IPS DF 4.7 (cell line): ENCODE measurements around the gene CD79A.
"Not testable (repeated sequence)": the region's sequence is repeated elsewhere in the genome, so short reads cannot be mapped to it uniquely, and the experiment has no call there.

Experiments
- DNase-seq: peaks from one replicate; pipeline ENCODE4 v3.0.0-alpha.2; 2013; ENCODE audit warnings: low spot score; ENCODE audit errors: extremely low read depth

The CD79A gene

DNA sequence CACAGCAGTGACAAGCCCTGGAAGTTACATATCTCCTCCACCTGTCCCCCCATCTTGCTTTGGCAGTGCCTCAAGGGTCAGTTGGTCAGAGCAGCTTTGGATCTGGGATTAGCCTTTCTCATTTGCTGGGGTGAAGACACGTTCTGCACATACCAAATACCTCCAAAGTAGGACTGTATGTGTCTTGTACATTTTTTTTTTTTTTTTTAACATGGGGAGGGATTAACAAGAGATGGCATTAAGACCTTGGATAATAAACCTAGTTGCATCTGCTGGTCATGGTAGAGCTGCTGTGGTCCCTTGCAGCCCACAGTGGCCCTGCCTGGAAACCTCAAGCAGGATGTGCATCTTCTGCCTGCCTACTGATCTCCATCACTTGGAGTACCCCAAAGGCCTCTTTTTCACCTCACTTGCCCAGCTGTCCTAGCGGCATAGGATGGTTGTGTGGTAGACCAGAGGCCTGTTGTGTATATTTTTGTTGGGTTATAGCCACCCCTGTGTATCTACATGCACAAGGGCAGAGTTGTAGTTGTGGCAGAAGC is 14.6 kb upstream of the CD79A start:
- no peak for DNase-seq

DNA sequence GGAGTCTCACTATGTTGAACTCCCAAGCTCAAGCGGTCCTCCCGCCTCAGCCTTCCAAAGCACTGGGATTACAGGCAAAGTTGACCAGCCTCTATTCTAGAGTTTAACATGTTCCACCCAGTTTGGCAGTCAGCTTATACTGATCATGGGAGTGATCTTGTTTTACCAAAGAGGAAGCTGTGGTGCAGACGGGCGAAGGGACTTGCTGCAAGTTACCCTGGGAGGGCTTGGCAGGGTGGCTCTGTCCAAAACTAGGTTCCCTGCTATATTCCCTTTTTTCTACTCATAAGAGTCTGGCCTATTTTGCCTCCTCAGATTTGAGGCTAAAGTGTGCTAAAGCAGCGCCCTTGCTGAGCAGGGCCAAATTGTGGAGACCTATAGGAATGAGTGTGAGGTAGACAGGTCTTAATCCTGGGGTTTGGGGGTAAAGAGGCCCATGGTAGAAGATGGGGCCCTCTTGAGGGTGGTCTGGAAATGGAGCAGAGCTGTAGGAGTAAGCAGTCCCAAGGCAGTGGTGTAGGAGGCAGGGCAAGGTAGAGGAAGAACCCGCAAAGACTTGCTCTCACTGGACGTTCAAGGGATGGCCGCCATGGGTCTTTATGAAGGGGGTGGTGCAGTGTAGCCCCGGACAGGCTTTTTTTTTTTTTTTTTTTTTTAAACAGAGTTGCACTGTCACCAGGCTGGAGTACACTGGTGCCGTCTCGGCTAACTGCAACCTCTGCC is 13.7 kb upstream of the CD79A start:
- DNase-seq: no peak

DNA sequence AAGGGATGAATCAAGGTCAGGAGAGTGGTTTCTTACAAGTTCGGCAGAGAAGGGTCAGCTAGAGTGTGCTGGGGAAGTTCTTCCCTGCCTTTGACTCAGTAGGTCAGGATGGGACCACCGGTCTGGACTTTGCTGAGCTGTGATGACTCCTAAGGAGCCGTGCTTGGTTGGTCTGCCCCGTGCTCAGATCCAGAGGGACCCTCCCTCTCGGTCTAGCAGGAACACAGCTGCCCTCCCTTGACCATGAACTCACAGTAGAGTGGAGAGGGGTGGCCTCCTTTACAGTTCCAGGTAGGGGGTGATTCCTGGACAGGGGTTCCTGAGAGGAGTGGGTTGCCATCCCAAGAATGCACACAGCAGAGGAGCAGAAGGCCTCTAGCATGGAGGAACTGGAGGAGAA is 12.7 kb upstream of the CD79A start:
- DNase-seq: no peak

DNA sequence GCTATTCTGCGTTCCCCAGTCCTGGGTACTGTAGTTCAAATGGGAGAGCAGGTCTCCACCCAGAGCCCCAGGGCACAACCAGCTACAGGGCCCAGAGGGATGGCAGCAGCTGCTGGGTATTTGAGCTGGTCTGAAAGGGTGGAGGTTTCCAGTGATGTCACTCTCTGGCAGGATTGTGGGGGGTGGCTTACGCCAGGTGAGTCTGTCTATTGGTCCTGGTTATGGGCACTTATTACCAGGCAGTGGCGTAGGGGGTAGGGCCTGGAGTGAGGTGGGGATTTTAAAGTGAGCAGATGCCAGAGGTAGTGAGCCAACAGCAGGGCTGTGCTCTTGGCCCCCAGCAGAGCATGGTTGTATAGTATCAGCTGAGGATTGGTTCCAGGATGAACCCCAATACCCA is 10.8 kb upstream of the CD79A start:
- no peak for DNase-seq

DNA sequence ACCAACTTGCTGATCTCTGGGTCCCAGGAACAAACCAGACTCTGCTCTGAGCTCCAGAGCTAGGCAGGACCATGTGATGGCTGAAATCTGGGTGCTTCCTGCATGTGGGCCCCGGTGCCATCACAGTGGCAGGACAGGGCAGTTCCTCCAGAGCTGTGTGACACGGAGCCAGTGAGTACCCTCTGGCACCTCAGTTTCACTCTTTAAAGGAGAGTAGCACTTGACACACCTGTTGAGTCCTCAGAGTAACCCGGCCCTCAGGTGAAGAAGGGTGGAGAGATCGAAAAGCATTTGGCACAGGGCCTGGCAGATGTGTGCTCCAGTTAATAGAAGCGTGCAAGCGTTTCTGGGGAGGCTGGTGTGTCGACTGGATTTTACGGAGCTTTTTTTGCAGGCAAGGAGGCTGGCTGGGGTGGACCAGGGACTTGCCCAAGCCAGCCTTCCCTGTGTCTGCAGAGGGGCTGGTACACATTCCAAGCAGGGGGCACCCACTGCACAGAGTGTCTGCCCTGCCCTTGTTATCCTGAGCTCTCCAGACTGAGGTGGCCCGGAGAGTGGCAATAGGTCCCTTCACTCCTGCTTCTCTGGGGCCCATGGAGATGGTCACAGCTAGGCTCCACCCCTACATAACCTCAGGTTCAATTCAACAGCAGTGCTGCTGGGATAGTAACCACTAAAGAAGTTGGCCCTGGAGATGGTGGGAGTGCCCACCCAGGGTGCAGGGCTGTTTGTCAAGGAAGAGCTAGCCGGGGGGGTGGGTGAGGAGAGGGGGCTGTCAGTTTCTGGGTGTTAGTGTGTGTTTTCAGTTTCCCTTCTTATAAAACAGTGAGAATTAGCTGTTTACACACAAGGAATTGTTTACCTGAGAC is 8.7 kb upstream of the CD79A start:
- no peak for DNase-seq

DNA sequence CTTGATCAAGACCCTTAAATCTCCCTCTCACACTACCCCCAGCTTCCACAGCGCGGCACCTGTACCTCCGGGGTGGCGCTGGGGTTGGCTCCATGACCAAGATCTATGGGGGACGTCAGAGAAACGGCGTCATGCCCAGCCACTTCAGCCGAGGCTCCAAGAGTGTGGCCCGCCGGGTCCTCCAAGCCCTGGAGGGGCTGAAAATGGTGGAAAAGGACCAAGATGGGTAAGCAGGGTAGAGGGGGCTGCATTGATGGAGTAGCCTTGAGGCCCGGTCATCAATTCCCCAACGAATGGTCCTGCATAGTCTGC is 8.1 kb upstream of the CD79A start:
- no peak for DNase-seq

DNA sequence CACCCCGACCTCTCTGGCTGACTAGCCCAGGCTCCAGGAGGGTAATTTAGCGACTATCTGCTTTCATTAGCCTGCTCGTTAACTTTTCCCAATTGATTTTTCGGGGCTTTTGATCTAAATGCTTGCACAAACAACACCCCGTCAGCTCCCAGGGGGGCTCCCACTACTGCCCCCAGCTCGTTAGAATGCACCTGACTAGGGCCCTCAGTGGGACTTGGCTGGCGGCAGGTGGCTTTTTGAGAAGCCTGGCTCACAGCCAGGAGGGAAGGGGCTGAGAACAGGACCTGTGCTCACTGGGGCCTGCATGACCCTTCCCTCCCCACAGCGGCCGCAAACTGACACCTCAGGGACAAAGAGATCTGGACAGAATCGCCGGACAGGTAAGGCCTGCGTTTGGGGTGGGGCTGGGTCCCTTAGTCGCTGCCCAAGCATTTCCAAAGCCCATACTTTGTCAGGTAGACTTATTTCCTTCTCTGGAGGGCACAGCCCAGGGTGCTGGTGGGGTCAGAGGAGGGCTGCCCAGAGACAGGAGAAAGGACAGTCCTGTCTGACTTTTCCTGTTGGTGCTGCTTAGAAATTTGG is 7.6 kb upstream of the CD79A start:
- DNase-seq: no peak

DNA sequence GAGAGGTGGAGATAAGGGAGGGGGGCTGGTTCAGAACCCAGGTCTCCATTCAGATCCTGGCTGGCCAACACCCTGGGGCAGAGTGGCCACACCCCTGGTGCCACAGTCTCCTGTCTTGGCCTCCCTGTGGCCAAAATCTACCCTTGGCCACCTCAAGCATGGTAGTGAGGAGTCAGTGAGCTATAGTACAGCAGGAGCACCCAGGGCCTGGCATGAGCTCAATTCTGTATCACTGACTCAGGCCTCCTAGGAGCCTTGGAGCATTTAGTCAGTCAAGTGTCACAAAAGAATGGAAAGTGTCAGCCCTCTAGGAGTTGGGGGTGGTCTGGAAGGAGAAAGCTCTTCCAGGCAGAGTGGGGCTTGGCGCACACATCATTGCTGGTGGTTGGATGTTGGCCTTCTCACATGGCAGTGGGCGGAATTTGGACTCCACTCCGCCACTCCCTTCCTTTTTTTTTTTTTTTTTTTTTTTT is 6.6 kb upstream of the CD79A start:
- DNase-seq: no peak

DNA sequence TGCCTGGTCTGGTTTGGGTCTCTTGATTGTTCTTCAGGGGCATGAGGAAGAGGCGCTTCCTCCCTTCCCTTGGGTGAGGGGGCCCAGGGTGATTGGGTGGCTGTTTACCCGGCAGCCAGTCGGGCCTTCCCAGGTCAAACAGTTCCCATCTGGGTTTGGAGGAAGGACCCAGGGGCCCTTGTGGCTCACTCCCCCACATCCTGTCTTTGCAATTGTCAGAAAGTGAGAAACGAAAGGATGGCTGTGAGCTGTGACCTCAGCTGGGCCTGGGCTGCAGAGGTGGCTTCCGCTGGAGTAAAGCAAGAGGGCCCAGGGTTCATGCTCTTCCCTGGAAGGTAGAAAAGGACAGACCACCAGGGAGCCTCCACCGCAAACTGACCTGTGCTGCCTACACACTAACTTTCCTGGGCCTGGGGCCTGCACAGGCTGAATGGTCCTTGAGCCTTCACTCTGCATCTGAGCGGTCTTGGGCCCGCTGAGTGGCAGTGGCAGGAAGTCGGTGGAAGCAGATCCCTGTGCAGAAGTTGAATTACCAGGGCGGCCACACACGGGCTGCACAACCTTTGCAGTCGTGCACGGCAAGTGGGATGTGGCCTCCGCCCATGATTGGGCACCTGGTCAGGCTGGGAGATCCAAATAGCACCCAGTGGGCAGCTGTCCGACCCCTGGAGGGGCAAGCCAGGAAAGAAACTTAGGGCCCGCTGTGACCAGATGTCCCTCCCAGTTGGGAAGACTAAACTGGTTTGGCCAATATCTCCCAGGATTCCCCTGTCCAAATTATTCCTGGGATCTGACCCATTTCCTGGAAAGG is 5.3 kb upstream of the CD79A start:
- DNase-seq: no peak

DNA sequence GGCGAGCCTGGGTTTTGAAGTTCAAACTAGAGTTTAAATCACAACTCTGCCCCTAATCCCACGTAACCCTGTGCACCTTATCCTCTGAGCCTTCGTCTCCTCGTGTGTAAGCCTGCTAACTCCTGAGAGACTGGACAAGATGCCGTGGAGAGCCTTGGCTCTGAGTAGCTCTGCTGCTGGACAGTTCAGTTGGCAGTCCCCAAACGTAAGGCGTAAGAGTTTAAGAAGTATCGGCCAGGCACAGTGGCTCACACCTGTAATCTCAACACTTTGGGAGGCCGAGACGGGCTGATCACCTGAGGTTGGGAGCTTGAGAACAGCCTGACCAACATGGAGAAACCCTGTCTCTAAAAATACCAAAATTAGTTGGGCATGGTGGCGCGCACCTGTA is 4.7 kb upstream of the CD79A start:
- no peak for DNase-seq

DNA sequence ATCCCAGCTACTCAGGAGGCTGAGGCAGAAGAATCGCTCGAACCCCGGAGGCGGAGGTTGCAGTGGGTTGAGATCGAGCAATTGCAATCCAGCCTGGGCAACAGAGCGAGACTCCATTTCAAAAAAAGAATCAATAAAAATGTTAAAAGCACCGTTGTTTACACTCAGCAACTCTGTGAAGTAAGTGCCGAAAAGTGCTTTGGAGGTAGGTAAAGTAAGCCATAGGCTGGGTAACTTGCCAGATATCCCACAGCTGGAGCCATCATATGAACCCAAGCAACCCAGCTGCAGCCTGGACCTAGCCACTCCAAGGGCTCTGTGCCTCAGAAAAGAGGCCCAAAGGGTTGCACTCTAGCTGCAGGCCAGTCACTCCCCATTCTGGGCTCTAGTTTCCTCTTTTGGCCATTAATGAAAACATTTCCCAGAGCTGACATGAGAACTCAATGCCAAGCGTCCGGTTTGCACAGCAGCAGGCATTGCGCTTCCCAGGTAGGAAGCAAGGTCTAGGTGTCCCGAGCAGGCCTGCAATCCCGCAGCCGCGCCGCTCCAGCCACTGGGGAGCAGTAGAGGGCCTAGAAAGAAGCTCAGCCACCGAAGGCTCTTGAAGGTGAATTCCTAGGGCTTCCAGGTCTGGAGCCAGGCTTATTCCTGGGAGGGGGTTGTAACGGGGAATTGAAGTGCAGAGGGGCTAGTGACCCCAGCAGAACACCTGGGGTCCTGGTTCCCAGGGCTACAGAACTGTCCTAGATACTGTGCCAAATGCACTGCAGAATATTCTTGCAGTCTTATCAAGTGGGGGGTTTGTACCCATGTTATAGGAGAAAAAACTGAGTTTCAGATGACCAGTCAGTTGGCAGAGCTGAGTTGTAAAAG is 4.1 kb upstream of the CD79A start:
- DNase-seq: no peak

DNA sequence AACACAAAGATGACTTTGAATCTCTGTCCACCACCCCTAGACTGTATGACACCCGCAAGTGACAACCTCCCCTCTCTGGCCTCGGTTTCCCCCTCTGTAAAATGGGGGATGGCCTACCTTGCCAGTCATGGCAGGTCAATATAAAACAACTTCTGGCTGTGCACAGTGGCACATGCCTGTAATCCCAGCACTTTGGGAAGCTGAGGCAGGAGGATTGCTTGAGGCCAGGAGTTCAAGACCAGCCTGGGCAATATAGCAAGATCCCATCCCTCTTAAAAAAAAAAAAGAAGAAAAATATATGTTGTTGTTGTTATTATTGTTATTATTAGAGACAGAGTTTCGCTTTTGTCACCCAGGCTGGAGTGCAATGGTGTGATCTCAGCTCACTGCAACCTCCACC is 1.1 kb upstream of the CD79A start:
- not testable (repeated sequence) for DNase-seq

DNA sequence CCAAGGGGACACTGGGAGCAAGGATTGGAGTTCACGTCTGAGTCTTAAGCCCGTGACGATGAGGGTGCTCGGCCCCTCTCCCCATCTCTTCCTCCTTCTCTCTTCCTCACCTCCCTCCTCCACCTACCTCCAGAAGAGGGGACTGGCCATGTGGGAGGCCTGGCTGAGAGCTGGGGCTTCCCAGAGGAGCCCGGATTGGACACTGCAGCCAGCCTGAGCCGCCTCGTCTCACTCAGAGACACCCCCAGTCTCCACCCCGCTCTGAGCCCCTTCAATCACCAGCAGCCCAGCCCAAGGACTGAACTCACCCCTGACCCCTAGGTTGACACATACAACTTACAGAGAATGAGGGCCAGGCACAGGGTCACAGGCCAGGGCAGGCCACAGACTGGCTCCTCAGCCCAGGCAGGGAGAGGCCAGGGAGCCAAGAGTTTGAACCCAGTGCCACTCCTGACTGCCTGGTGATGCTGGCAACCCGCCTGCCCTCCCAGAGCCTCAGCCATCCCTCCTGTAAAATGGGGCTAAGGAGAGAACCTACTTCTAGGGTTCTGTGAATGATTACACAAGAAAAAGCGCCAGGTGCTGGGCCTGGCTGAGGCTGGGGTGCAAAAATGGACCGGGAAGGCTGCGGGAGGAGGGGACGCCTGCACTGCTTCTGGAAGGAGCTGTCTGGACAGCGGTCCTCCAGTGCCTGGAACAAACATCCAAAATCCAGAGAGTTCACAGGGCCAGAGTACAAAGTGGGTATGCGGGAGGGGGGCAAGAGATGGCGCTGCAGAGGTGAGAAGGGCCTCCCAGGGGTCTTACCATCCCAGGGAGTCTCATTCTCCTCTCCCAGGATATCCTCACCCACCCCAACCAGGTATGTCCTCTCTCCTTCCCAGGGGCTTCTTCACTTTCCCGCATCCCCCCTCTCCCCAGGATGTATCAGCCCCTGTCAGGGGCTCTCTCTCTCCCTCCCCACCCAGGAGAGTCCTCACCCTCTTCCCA is 1.1 kb downstream of the CD79A start:
- DNase-seq: no peak

DNA sequence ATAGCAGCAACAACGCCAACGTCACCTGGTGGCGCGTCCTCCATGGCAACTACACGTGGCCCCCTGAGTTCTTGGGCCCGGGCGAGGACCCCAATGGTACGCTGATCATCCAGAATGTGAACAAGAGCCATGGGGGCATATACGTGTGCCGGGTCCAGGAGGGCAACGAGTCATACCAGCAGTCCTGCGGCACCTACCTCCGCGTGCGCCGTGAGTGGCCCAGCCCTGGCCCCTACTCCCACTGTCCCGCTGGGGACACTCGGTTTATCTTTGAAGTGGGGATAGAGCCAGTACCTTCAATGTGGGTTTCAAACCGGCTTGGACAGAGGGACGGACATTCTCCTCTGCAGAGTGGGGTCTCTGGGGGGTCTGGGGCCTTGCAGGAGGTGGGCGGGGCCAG is 2.0 kb downstream of the CD79A start:
- DNase-seq: no peak

DNA sequence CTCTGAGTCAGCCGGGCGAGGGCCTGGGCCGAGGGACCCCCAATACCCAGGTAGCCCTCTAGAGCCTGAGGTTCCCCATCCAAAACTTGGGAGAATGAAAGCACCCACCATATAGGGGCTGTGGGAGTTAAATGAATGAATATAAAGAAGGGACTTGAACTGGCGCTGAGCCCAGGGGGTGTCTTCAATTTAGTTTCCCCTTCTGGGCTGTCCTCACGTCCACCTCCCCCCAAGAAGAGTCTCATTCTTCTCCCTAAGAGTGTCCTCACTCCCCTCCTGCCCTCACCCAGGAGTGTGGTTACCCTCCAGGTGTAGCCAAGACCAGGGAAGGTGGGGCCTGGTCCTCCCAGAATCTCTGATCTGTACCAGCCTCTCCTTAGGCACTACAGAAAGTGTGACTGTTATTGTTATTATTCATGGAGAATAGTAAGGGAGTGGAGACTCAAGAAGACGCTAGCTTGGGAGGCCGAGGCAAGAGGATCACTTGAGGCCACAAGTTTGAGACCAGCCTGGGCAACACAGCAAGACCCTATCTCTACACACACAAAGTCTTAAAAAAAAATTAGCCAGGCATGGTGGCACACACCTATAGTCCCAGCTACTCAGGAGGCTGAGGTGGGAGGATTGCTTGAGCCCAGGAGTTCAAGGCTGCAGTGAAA is 2.7 kb downstream of the CD79A start:
- DNase-seq: no peak

DNA sequence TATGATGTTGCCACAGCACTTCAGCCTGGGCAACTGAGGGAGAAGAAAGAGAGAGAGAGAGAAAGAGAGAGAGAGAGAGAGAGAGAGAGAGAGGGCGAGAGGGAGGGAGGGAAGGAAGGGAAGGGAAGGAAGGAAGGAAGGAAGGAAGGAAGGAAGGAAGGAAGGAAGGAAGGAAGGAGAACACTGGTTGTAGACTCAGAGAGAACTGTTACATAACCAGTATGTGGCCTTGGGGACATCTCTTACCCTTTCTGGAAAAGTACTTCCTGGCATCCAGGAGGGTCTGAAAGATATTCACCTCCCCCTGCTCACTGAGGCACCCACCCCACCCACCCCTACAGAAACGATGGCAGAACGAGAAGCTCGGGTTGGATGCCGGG is 3.2 kb downstream of the CD79A start:
- no peak for DNase-seq

DNA sequence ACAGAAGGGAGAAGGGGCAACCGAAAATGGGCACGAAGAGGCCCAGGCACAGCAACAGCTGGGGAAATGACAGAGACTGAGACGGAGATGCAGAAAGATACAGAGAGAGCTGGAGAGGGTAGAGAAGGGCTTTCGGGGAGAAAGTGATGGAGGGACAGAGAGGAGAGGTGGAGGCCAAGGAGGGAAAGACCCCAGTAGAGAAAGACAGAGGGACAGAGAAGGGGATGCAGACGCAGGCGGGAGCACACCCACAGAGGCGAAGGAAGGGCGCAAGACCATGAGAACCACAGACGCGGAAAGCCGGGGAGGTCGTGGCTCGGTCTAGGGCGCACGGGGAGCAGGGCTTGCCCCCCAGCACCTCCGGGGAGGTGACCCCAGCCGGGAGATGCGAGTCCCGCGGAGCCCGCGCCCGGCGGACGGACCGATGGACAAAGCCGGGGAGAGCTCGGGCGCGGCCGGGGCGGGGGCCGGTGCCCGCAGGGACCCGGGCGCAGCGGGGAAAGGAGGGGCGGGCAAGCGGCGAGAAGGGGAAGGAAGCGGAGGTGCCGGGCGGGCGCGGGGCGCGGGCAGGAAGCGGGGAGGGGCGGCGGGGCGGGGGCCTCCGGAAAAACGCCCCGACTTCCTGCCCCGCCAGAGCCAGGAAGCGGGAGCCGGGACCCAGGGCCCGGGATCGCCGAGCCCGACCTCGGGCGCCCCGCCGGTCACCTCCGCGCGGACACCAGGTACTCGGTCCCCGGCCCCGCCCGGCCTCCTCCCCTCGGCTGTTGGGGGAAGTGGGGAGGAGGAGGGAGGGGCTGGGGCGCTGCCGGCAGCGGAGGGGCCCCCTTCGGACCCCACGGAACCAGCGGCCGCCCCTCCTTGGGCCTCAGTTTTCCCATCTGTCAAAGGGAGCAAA is 5.7 kb downstream of the CD79A start, which contains the start of gene ARHGEF1:
TSS of gene ARHGEF1 (plus strand) at position 617 of the 895 bp plus-strand sequence. CDS start 4,899 bp downstream, outside the sequence.
- no peak for DNase-seq

DNA sequence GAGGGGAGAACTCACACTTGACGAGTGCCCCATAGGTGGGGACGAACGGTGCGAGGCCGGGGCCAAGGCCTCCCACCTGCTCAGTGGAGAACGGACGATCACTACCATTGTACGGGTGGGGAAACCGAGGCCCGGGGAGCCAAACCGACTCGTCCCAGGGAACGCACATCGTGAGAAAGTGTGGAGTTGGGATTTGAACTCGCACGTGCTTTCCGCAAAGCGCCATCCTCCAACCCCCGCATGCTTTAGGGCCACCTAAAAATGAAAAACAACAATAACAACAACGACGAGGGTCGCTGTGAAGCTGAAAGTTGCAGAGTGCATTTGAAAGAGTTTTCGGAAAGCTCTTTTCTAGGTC is 6.4 kb downstream of the CD79A start:
- no peak for DNase-seq
